ENCODE data around the gene LHFPL2.
"Not testable (repeated sequence)": the region's sequence is repeated elsewhere in the genome, so short reads cannot be mapped to it uniquely, and the experiment has no call there.

The LHFPL2 gene

DNA sequence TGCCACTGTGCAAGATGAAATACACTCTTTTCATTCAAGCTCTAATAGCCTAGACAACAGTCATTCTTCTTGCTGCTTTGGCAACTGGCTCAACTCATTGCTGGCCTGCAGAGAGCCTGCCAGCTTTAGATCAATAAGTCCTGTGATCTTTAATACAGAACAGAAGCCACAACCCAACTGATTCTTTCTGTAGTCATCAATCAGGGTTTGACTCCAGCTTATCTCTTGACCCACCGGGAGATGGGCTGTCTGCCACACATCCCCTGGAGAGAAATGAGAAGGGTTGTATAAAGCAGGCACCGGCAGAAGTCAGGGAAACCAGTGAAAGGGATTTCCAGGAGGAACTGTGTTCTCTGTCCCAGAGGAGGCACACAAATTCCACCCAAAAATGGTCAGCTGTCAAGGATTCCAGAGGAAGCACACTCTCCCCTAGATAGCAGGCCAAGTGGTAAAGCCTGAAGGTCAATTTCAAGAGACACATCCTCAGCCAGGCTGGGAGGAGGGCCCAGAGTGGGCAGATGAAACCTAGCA, 24.5 kb downstream of the LHFPL2 start:
- TF ChIP-seq, protein P1, sequence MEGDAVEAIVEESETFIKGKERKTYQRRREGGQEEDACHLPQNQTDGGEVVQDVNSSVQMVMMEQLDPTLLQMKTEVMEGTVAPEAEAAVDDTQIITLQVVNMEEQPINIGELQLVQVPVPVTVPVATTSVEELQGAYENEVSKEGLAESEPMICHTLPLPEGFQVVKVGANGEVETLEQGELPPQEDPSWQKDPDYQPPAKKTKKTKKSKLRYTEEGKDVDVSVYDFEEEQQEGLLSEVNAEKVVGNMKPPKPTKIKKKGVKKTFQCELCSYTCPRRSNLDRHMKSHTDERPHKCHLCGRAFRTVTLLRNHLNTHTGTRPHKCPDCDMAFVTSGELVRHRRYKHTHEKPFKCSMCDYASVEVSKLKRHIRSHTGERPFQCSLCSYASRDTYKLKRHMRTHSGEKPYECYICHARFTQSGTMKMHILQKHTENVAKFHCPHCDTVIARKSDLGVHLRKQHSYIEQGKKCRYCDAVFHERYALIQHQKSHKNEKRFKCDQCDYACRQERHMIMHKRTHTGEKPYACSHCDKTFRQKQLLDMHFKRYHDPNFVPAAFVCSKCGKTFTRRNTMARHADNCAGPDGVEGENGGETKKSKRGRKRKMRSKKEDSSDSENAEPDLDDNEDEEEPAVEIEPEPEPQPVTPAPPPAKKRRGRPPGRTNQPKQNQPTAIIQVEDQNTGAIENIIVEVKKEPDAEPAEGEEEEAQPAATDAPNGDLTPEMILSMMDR (IDR thresholded peaks at IDR 0.05): no peak
- H3K9me3 ChIP-seq: no peaks in the 10 kb centered on the region

DNA sequence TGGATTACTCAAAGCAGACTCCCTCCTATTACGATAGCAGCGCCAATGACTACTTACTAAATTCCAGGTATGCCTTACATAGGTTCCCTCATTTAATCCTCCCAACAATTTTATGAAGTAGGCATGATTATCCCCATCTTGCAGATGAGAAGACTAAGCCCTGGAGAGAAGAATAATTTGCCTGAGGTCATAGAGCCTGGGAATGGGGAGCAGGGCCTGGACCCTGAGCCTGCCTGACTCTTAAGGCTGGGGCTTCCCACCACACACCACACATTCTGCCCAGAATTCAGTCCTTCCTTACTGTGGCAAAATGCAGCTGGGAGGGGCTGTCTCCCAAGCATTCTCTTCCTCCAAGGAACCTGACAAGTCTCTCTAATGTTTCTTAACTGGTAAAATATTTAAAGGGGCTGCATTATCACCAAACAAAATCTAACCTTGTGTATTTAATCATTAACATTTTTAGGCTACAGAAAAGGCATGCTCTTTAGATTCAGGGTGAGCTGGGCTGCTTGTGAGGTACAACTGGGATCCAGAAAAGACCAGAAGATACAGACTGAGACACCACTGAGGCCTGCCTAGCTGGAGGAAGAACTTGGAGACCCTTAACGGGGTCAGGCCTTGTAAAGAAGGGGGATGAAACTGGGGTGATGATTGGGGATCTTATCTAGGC, 26.1 kb downstream of the LHFPL2 start:
- H3K36me3 ChIP-seq: no peaks in the 10 kb centered on the region
- H3K4me1 ChIP-seq (ENCODE audit: control insufficient read depth in 1 of 2, insufficient read depth in 1 of 2, low read depth in 1 of 2, low read length in 1 of 2): no peaks in the 10 kb centered on the region
- H3K9me3 ChIP-seq: no peaks in the 10 kb centered on the region
- peaks cover 3% of the 10 kb centered on the region for H3K27me3 ChIP-seq
- TF ChIP-seq, protein P1 (IDR thresholded peaks at IDR 0.05): no peak
- no peak overlapping the region for H3K27ac ChIP-seq
- H3K4me3 ChIP-seq (ENCODE audit: low read depth in 1 of 2, low read length in 1 of 2): no peak overlapping the region

More for the DNA sequence above, 24.5 kb downstream of the LHFPL2 start:
- Histone ChIP-seq H3K36me3 (no peaks in the 10 kb centered on the region), H3K4me3 (ENCODE audit: low read depth in 1 of 2, low read length in 1 of 2) (no peak overlapping the region), H3K27me3 (peaks cover 3% of the 10 kb centered on the region), H3K4me1 (ENCODE audit: control insufficient read depth in 1 of 2, insufficient read depth in 1 of 2, low read depth in 1 of 2, low read length in 1 of 2) (no peaks in the 10 kb centered on the region), H3K27ac (no peak overlapping the region)

DNA sequence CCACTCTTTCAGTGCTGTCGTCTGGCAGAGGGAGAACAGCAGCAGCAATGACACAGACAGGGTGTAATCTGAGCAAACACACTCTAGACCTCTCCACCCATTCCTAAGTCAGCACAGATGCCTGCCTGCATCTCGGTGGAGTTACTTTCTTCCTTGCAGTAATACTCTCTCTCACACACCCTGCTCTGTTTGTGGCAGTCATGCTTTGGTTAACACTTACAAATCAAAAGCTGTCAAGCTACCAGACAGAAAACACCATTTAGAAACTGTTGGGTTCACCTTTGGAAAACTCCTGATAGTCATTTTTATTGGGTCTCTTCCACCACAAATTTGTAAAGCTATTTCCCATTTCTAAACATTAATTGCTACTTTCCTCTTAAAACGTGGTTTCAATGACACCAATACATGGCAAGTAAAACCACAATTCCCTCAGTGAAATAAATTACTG, 27.3 kb downstream of the LHFPL2 start:
- no peaks in the 10 kb centered on the region for H3K9me3 ChIP-seq
- TF ChIP-seq, protein P1 (IDR thresholded peaks at IDR 0.05): no peak
- H3K27ac ChIP-seq: no peak overlapping the region
- no peaks in the 10 kb centered on the region for H3K4me1 ChIP-seq (ENCODE audit: control insufficient read depth in 1 of 2, insufficient read depth in 1 of 2, low read depth in 1 of 2, low read length in 1 of 2)
- H3K27me3 ChIP-seq: peaks cover 3% of the 10 kb centered on the region
- no peaks in the 10 kb centered on the region for H3K36me3 ChIP-seq
- no peak overlapping the region for H3K4me3 ChIP-seq (ENCODE audit: low read depth in 1 of 2, low read length in 1 of 2)

DNA sequence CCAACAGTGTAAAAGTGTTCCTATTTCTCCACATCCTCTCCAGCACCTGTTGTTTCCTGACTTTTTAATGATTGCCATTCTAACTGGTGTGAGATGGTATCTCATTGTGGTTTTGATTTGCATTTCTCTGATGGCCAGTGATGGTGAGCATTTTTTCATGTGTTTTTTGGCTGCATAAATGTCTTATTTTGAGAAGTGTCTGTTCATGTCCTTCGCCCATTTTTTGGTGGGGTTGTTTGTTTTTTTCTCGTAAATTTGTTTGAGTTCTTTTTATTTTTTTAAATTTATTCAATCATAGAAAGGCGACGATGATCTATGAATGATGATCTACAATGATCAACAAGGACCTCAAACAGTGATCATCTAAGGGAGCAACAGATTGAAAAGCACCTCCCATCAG, 28.5 kb downstream of the LHFPL2 start:
- H3K4me3 ChIP-seq (ENCODE audit: low read depth in 1 of 2, low read length in 1 of 2); H3K4me1 ChIP-seq (ENCODE audit: control insufficient read depth in 1 of 2, insufficient read depth in 1 of 2, low read depth in 1 of 2, low read length in 1 of 2); H3K27ac ChIP-seq; H3K27me3 ChIP-seq; H3K9me3 ChIP-seq; H3K36me3 ChIP-seq: not testable (repeated sequence)

DNA sequence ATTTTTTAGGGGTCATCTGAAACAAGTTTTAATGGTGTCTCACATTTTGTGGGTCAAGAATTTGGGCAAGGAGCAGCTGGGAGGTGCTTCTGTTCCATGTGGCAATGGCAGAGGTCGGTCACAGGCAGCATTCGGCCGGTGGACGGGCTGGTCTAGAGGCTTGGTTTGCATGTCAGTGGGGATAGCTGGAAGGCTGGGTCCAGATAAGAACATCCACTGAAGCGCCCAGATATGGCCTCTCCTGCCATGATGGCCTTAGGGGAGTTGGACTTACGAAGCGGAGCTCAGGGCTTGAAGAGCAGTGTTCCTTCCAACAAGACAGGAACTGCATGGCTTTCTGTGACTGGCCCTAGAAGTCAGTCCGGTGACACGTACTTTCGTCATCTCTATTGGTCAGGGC, 30.3 kb downstream of the LHFPL2 start:
- no peaks in the 10 kb centered on the region for H3K9me3 ChIP-seq
- no peak overlapping the region for H3K27ac ChIP-seq
- H3K27me3 ChIP-seq: no peaks in the 10 kb centered on the region
- H3K4me3 ChIP-seq (ENCODE audit: low read depth in 1 of 2, low read length in 1 of 2): no peak overlapping the region
- no peaks in the 10 kb centered on the region for H3K4me1 ChIP-seq (ENCODE audit: control insufficient read depth in 1 of 2, insufficient read depth in 1 of 2, low read depth in 1 of 2, low read length in 1 of 2)
- TF ChIP-seq, protein P1 (IDR thresholded peaks at IDR 0.05): no peak
- H3K36me3 ChIP-seq: no peaks in the 10 kb centered on the region

DNA sequence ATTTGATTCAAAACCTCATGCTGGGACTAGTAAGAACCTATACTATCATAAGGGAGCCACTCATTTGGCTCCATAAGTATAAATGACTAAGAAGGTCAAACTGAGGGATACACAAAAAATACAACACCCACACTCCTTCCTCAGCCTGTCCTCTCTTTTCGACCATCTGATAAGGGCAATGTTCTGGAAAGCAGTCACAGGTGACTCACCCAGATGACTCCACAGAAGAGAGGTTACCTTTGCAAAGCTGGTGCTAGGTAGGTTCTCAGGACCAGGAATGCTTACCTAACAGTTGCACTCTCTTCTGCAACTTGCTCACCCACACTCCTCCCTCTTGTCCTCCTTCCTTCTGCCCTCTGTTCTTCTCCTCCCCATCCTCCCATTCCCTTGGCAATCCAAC, 32.9 kb downstream of the LHFPL2 start:
- no peaks in the 10 kb centered on the region for H3K4me1 ChIP-seq (ENCODE audit: control insufficient read depth in 1 of 2, insufficient read depth in 1 of 2, low read depth in 1 of 2, low read length in 1 of 2)
- no peak overlapping the region for H3K27ac ChIP-seq
- TF ChIP-seq, protein P1 (IDR thresholded peaks at IDR 0.05): no peak

More for the DNA sequence above, 32.9 kb downstream of the LHFPL2 start:
- H3K27me3 ChIP-seq: no peaks in the 10 kb centered on the region
- H3K9me3 ChIP-seq: no peaks in the 10 kb centered on the region
- H3K36me3 ChIP-seq: no peaks in the 10 kb centered on the region
- H3K4me3 ChIP-seq (ENCODE audit: low read depth in 1 of 2, low read length in 1 of 2): no peak overlapping the region
